ENCODE results near the gene NHLRC1. TPM values are rescaled to one million over a fixed set of nuclear protein-coding genes. Genes with fewer than 3 reads are reported as not detected.
A peak's percentile ranks its signal among the peaks of the same experiment; 100 is the strongest.

The NHLRC1 gene
- total and polyA plus RNA-seq, 2 of the 13 experiments (the other 11 are each of a cell fraction or from before 2014, with no cell fraction given), result 0.04 to 0.11 TPM

- TF ChIP-seq ZNF343 (CRISPR knock-in tag; IDR thresholded peaks at IDR 0.05) (peak; percentile 98), JUND (CRISPR knock-in tag; IDR thresholded peaks at IDR 0.05) (peak; percentile 89), ISL2 (CRISPR knock-in tag; IDR thresholded peaks at IDR 0.05) (peak; percentile 92), CTCF (CRISPR knock-in tag; IDR thresholded peaks at IDR 0.05) (peak; percentile 100), ZNF354B (CRISPR knock-in tag; IDR thresholded peaks at IDR 0.05) (peak; percentile 93; the same call in 1 of the 2 replicates), MTF2 (CRISPR knock-in tag; IDR thresholded peaks at IDR 0.05; ENCODE audit: borderline replicate concordance) (no peak; the same call in 1 of the 2 replicates), GLMP (CRISPR knock-in tag; IDR thresholded peaks at IDR 0.05; ENCODE audit: borderline replicate concordance) (no peak), HOMEZ (CRISPR knock-in tag; IDR thresholded peaks at IDR 0.05; ENCODE audit: low read depth) (peak; percentile 81; the same call in 1 of the 2 replicates), PRMT3 (CRISPR knock-in tag; IDR thresholded peaks at IDR 0.05; ENCODE audit: borderline replicate concordance, low read depth) (peak; percentile 99), AKAP8 (CRISPR knock-in tag; IDR thresholded peaks at IDR 0.05) (peak; percentile 97), ZNF691 (CRISPR knock-in tag; IDR thresholded peaks at IDR 0.05; ENCODE audit: borderline replicate concordance, low read depth) (peak; percentile 99), ATAD3A (CRISPR knock-in tag; IDR thresholded peaks at IDR 0.05) (no peak; the same call in 1 of the 2 replicates), E2F5 (CRISPR knock-in tag; conservative IDR thresholded peaks at IDR 0.05) (peak; percentile 91), ZNF451 (CRISPR knock-in tag; IDR thresholded peaks at IDR 0.05) (peak; percentile 100), KLF16 (CRISPR knock-in tag; IDR thresholded peaks at IDR 0.05) (peak in 1 of 2 experiments; percentile 96; a peak in 2 of 4 replicates), ZNF772 (CRISPR knock-in tag; IDR thresholded peaks at IDR 0.05) (peak; percentile 91; the same call in 1 of the 2 replicates)
- TF ChIP-seq, protein P1, sequence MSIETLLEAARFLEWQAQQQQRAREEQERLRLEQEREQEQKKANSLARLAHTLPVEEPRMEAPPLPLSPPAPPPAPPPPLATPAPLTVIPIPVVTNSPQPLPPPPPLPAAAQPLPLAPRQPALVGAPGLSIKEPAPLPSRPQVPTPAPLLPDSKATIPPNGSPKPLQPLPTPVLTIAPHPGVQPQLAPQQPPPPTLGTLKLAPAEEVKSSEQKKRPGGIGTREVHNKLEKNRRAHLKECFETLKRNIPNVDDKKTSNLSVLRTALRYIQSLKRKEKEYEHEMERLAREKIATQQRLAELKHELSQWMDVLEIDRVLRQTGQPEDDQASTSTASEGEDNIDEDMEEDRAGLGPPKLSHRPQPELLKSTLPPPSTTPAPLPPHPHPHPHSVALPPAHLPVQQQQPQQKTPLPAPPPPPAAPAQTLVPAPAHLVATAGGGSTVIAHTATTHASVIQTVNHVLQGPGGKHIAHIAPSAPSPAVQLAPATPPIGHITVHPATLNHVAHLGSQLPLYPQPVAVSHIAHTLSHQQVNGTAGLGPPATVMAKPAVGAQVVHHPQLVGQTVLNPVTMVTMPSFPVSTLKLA (IDR thresholded peaks at IDR 0.05), result peak; percentile 30; the same call in 1 of the 2 replicates
Measured at GRCh38 chr6:18122128-18123093, at the start of gene NHLRC1 (continued).
